Mesenchymal stem cell (in vitro differentiated cells and primary cell): ENCODE results near the gene IGFBP7.
"Not testable (repeated sequence)": the region's sequence is repeated elsewhere in the genome, so short reads cannot be mapped to it uniquely, and the experiment has no call there.

Experiments
- DNase-seq: peaks from one replicate; pipeline ENCODE4 v3.0.0-alpha.2; 2013
- H2AFZ ChIP-seq: one replicate; pipeline ENCODE4 v1.6.1; 2013; ENCODE audit warnings: low read depth, mild to moderate bottlenecking, control low read depth, inconsistent platforms, low read length, moderate library complexity
- H2AK5ac ChIP-seq: 2 replicates; pipeline ENCODE4 v1.6.1; 2013; ENCODE audit warnings: low read length, moderate library complexity, mild to moderate bottlenecking, inconsistent platforms; ENCODE audit not compliant: severe bottlenecking
- H2BK120ac ChIP-seq: one replicate; pipeline ENCODE4 v1.6.1; 2013; ENCODE audit warnings: low read depth, mild to moderate bottlenecking, inconsistent platforms, low read length, moderate library complexity
- H2BK12ac ChIP-seq, 2 experiments: one replicate each; pipeline ENCODE4 v1.6.1; 2013; ENCODE audit warnings: inconsistent platforms in 2 of 2, low read length in 2 of 2, mild to moderate bottlenecking in 2 of 2, moderate library complexity in 2 of 2, control low read depth in 1 of 2
- H2BK15ac ChIP-seq: one replicate; pipeline ENCODE4 v1.6.1; 2013; ENCODE audit warnings: mild to moderate bottlenecking, low read depth, inconsistent platforms; ENCODE audit not compliant: poor library complexity, severe bottlenecking
- H2BK5ac ChIP-seq: 2 replicates; pipeline ENCODE4 v1.6.1; 2013; ENCODE audit warnings: low read depth, mild to moderate bottlenecking, low read length, control low read depth, inconsistent platforms; ENCODE audit not compliant: poor library complexity, severe bottlenecking
- H3K14ac ChIP-seq, 2 experiments: one replicate each; pipeline ENCODE4 v1.6.1; 2013; ENCODE audit warnings: inconsistent platforms in 2 of 2, low read length in 2 of 2, control low read depth in 1 of 2, mild to moderate bottlenecking in 1 of 2, moderate library complexity in 1 of 2
- H3K18ac ChIP-seq, 2 experiments: one replicate each; pipeline ENCODE4 v1.6.1; 2013; ENCODE audit warnings: inconsistent platforms in 2 of 2, low read length in 2 of 2, control low read depth in 1 of 2, low read depth in 1 of 2, mild to moderate bottlenecking in 1 of 2
- H3K23ac ChIP-seq, 2 experiments: one replicate each; pipeline ENCODE4 v1.6.1; 2013; ENCODE audit warnings: inconsistent platforms in 2 of 2, low read length in 2 of 2, mild to moderate bottlenecking in 2 of 2, moderate library complexity in 2 of 2, control low read depth in 1 of 2
- H3K27ac ChIP-seq: 2 replicates; pipeline ENCODE4 v1.5.1; 2013; ENCODE audit warnings: mild to moderate bottlenecking, moderate library complexity, low read length, control low read depth, inconsistent platforms; ENCODE audit not compliant: poor library complexity, severe bottlenecking
- H3K27me3 ChIP-seq, 2 experiments: 2 replicates each; pipeline versions ENCODE4 v1.6.1 to v1.7.0; 2013; ENCODE audit warnings: low read length in 2 of 2, mild to moderate bottlenecking in 2 of 2, moderate library complexity in 2 of 2, control low read depth in 1 of 2, inconsistent platforms in 1 of 2; ENCODE audit not compliant: control insufficient read depth in 1 of 2, insufficient read depth in 1 of 2
- H3K36me3 ChIP-seq, 2 experiments: 2 replicates each; pipeline versions ENCODE4 v1.6.1 to v1.7.0; 2013; ENCODE audit warnings: low read length in 2 of 2, control low read depth in 1 of 2, inconsistent platforms in 1 of 2, low read depth in 1 of 2, mild to moderate bottlenecking in 1 of 2; ENCODE audit not compliant: insufficient read depth in 2 of 2, control insufficient read depth in 1 of 2
- H3K4ac ChIP-seq, 2 experiments: one replicate each; pipeline ENCODE4 v1.6.1; 2013; ENCODE audit warnings: inconsistent platforms in 2 of 2, low read length in 2 of 2, mild to moderate bottlenecking in 2 of 2, moderate library complexity in 2 of 2, control low read depth in 1 of 2, low read depth in 1 of 2
- H3K4me1 ChIP-seq: 2 replicates; pipeline ENCODE4 v1.6.1; 2013; ENCODE audit warnings: low read depth, low read length, control low read depth; ENCODE audit not compliant: control insufficient read depth, insufficient read depth
- H3K4me2 ChIP-seq: 2 replicates; pipeline ENCODE4 v1.6.1; 2013; ENCODE audit warnings: low read length, mild to moderate bottlenecking, inconsistent platforms; ENCODE audit not compliant: poor library complexity, severe bottlenecking
- H3K4me3 ChIP-seq, 2 experiments: 2 replicates each; pipeline versions ENCODE4 v1.5.1 to v1.7.0; 2013; ENCODE audit warnings: low read length in 2 of 2, mild to moderate bottlenecking in 2 of 2, control low read depth in 1 of 2, low read depth in 1 of 2; ENCODE audit not compliant: insufficient read depth in 1 of 2
- H3K79me1 ChIP-seq: replicated peaks from 2 replicates; pipeline ENCODE4 v1.6.1; 2013; ENCODE audit warnings: mild to moderate bottlenecking, control low read depth, low read length, inconsistent platforms; ENCODE audit not compliant: poor library complexity, severe bottlenecking
- H3K9ac ChIP-seq: 2 replicates; pipeline ENCODE4 v1.7.0; 2013; ENCODE audit warnings: mild to moderate bottlenecking, low read length, moderate library complexity
- H3K9me3 ChIP-seq: 2 replicates; pipeline ENCODE4 v1.7.0; 2013; ENCODE audit warnings: mild to moderate bottlenecking, low read length; ENCODE audit not compliant: control insufficient read depth
- H4K8ac ChIP-seq: one replicate; pipeline ENCODE4 v1.6.1; 2013; ENCODE audit warnings: inconsistent platforms, mild to moderate bottlenecking, low read length, moderate library complexity
- H4K91ac ChIP-seq: one replicate; pipeline ENCODE4 v1.6.1; 2013; ENCODE audit warnings: mild to moderate bottlenecking, low read length, inconsistent platforms
- WGBS: methylation state at CpG from one replicate; pipeline ENCODE4 v1.1.7; 2013; ENCODE audit warnings: mixed read lengths; 5-methylcytosine and 5-hydroxymethylcytosine counted together

IGFBP7 gene

DNA sequence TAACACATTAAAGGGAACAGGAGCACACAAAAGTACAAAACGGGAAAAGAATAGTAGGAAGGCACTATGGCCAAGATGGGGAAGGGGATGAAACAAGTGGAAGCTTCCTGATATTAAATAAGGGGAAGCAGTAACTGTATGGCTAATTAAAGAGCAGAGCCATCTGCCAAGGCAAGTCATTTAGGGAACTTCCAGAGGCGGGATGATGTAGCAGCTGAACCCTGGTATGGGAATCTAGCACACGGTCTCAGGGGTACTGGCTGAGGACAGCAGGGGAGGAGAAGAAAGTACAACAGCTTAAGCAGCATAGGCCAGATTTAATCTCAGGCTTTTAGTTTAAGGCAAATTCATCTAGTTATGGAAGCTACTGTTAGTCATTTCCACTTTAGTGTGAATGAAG lies 59.1 kb downstream of the IGFBP7 start:
- Histone ChIP-seq H3K9me3 (no peaks in the 10 kb centered on the region), H2BK12ac (peak overlapping the region in 1 of 2 experiments; percentile 74), H3K4ac (no peak overlapping the region), H3K4me1 (peaks cover 20% of the 10 kb centered on the region), H3K79me1 (no peaks in the 10 kb centered on the region), H2AK5ac (peak overlapping the region; percentile 77), H3K4me2 (no peak overlapping the region), H3K4me3 (no peak overlapping the region), H3K18ac (no peak overlapping the region), H2AFZ (no peak overlapping the region), H4K91ac (no peak overlapping the region), H3K27me3 (peaks cover 0 to 14% of the 10 kb centered on the region in 2 experiments), H3K27ac (peak overlapping the region; percentile 72), H2BK5ac (no peak overlapping the region), H3K23ac (no peak overlapping the region), H2BK120ac (no peak overlapping the region), H3K14ac (no peak overlapping the region), H2BK15ac (no peak overlapping the region), H4K8ac (no peak overlapping the region), H3K9ac (no peak overlapping the region), H3K36me3 (peaks cover 0 to 48% of the 10 kb centered on the region in 2 experiments)
- DNase-seq = peak; percentile 48
- 99% methylated on average over 3 of the region's 3 CpGs for WGBS

DNA sequence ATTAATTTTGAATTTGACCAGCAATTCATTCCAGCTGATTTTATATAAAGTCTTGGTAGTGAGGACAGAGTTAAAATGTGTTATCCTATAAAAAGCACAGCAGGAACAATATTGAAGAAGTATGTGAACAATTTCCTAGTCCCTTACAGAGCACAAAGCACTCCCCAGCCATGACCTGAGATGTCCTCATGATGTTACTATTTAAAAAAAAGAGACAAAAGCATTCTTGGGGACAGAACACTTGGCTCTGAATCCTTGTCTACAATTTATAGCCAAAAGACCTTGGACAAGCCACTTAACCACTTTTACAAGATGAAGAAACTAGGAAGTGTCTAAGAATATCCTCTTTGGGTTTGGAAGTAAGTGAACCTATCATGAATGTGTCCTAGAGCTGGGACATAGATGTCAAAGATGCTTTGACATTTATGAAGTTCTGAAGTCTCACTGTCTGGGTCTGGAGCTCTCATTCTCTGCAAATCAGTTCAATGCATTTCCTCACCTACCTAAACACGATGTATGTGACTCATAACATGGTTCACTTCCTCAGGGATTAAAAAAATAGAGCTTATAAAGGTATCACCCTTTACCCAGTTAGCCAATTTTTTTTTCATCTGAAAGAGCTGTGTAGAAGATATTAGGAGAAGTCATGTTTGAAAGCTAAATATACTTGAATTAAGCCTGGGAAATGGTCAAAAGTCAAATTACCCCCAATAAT lies 61.4 kb downstream of the IGFBP7 start:
- Histone ChIP-seq H2BK15ac (no peak overlapping the region), H3K27ac (peak overlapping the region; percentile 67), H3K4me2 (no peak overlapping the region), H3K36me3 (peaks cover 0 to 34% of the 10 kb centered on the region in 2 experiments), H4K8ac (no peak overlapping the region), H3K9ac (no peak overlapping the region), H4K91ac (no peak overlapping the region), H2AFZ (no peak overlapping the region), H3K23ac (no peak overlapping the region), H3K79me1 (no peaks in the 10 kb centered on the region), H3K27me3 (no peaks in the 10 kb centered on the region), H3K4me3 (no peak overlapping the region), H2AK5ac (no peak overlapping the region), H3K4me1 (peaks cover 14% of the 10 kb centered on the region), H2BK12ac (no peak overlapping the region), H3K9me3 (no peaks in the 10 kb centered on the region), H3K4ac (no peak overlapping the region), H2BK5ac (no peak overlapping the region), H3K18ac (no peak overlapping the region), H3K14ac (no peak overlapping the region), H2BK120ac (no peak overlapping the region)
- peak; percentile 25 for DNase-seq
- WGBS = no CpG with 5 or more reads among the region's 1 CpG

DNA sequence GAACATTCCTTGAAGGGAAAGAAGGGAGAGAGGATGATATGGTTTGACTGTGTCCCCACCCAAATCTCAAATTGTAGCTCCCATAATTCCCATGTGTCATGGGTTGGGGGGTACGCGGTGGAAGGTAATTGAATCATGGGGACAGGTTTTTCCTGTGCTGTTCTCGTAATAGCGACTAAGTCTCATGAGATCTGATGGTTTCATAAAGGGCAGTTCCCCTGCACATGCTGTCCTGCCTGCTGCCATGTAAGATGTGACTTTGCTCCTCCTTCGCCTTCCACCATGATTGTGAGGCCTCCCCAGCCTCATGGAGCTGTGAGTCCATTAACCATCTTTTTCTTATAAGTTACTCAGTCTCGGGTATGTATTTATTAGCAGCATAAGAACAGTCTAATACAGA lies 63.1 kb downstream of the IGFBP7 start:
- H3K27ac ChIP-seq = peak overlapping the region; percentile 11
- not testable (repeated sequence) for H4K8ac ChIP-seq, H3K4ac ChIP-seq, H3K4me2 ChIP-seq, H3K9ac ChIP-seq, H2BK15ac ChIP-seq, H3K79me1 ChIP-seq, H3K14ac ChIP-seq, DNase-seq, H2AFZ ChIP-seq, H4K91ac ChIP-seq, H2BK12ac ChIP-seq, H3K9me3 ChIP-seq, H3K23ac ChIP-seq, H3K27me3 ChIP-seq, H2BK5ac ChIP-seq, H3K4me3 ChIP-seq, H2BK120ac ChIP-seq
- peak overlapping the region in 1 of 2 experiments; percentile 83 for H3K18ac ChIP-seq
- H3K36me3 ChIP-seq = peaks cover 0 to 26% of the 10 kb centered on the region in 2 experiments
- peaks cover 17% of the 10 kb centered on the region for H3K4me1 ChIP-seq
- WGBS = 100% methylated on average over 3 of the region's 6 CpGs
- H2AK5ac ChIP-seq = peak overlapping the region; percentile 74

DNA sequence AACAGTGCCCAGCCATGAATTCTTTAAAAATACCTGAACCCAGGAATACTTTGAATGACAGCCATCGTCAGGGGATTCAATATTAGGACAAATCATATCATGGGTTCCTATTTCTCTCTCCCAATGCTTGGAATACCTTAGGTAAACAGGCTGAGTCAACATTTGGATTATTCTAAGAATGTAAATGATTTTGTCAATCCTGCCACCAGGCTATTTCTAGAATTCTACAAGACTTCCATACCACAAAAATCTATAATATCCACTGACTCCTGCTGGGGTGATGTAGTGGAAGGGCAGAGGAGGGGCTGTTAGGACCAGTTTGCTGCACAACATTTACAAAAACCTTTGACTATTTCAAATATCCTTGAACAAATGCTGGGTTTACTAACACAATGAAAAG lies 65.2 kb downstream of the IGFBP7 start:
- H3K27me3 ChIP-seq = no peaks in the 10 kb centered on the region
- H3K23ac ChIP-seq = no peak overlapping the region
- no peaks in the 10 kb centered on the region for H3K79me1 ChIP-seq

More for the DNA sequence above, 65.2 kb downstream of the IGFBP7 start:
- peak; percentile 69 for DNase-seq
- peak overlapping the region in 1 of 2 experiments; percentile 19 for H3K4me3 ChIP-seq
- H3K27ac ChIP-seq = peak overlapping the region; percentile 85
- no peak overlapping the region for H3K18ac ChIP-seq
- peaks cover 0 to 28% of the 10 kb centered on the region in 2 experiments for H3K36me3 ChIP-seq
- H3K14ac ChIP-seq = no peak overlapping the region
- peaks cover 24% of the 10 kb centered on the region for H3K4me1 ChIP-seq
- whole genome bisulfite sequencing = no CpG with 5 or more reads among the region's 1 CpG
- no peak overlapping the region for H2AFZ ChIP-seq
- no peak overlapping the region for H2BK120ac ChIP-seq
- no peaks in the 10 kb centered on the region for H3K9me3 ChIP-seq
- H2BK15ac ChIP-seq = no peak overlapping the region
- H3K4me2 ChIP-seq = no peak overlapping the region
- no peak overlapping the region for H2BK5ac ChIP-seq
- H3K4ac ChIP-seq = no peak overlapping the region
- H2AK5ac ChIP-seq = no peak overlapping the region
- H4K91ac ChIP-seq = no peak overlapping the region
- no peak overlapping the region for H3K9ac ChIP-seq
- H4K8ac ChIP-seq = no peak overlapping the region
- H2BK12ac ChIP-seq = no peak overlapping the region
